M059J (cell line): ENCODE measurements around the gene PAK5. TPM values are rescaled to one million over a fixed set of nuclear protein-coding genes. Genes with fewer than 3 reads are reported as not detected.
A peak's percentile ranks its signal among the peaks of the same experiment; 100 is the strongest.

Experiments used
- DNase-seq: peaks from one replicate; pipeline ENCODE4 v3.0.0-alpha.2; 2012; ENCODE audit warnings: low read depth
- total RNA-seq: library from RNA; depleted of rRNA; stranded (reverse); fragments of >200 nt; shearing (Covaris generic); gene quantifications from 2 replicates; pipeline ENCODE4 v1.2.3, GENCODE V29; 2014; rRNA removed

Gene PAK5
- total RNA-seq = 0.05 and 0.10 TPM in 2 replicates

DNA sequence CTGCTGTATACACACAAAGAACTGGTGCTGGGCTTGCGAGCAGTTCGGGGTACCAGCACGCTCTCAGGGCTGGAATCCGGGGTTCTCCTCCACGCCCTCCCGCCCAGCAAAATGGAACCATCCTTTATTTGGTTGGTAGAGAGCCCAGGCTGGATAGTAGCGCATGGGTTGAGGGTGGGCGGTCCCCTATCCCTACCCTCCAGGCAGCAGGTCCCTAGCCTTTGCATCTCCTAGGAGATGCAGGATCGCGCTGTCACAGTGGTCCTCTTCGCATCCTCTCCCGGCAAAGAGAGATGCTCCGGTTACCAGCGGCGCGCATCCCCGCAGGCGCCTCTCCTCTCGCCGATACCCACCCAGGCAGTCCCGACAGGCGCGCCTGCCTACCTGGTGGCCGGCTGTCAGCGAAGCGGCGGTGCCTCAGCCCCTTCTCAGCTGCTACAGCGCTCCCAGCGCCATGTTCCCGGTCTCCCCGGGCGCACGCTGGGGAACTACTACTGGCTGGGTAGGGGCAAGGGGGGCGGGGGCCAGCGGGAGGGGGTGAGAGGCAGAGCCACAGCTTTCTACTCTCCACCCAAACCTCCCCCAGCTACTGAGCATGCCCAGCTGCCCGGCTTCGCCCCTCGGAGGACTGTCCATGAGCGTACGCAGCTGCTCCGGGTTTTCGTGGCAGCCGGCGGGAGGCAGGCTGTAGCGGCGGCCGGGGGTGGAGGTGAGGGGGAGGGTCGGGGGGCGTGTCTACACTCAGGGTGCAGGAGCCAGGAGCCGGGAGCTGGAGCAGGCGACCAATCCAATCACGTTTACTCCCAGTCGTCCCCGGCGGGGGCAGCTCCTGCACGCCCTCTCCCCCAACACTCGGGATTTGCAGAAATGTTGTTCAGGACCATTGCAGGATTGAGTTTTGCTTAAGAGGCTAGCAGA lies at the start of gene PAK5:
Gene PAK5 (minus strand): TSS at position 699 of the 918 bp plus-strand sequence. CDS start 194,748 bp downstream, outside the sequence.
- DNase-seq = peak; percentile 43

DNA sequence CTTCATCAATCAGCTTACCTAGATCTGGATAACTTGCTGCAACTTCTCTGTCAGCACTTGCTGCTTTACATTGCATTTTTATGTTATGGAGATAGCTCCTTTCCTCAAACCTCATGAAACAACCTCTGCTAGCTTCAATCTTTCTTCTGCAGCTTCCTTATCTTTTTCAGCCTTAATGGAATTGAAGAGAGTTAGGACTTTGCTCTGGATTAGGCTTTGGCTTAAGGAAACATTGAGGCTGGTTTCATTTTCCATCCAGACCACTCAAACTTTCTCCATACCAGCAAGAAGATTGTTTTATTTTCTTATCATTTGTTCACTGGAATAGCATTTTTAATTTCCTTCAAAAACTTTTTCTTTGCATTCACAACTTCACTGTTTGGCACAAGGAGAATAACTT lies 48.8 kb upstream of the PAK5 start:
- no peak for DNase-seq

DNA sequence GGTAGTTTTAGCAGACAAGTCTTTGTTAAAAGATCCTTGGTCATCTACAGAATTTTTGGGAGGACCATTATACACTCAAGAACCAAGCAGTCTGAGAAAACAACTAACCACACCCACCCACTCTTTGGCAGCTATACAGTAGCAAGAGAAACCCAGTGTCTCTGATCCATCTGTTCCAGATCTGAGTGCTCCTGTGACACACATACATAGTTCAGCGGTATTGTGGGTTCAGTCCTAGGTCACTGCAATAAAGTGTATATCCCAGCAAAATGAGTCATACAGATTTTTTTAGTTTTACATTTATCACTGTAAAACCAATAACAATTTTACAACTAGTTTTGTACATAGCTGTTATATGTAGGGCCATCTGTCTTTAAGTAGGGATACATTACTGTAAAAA lies 47.4 kb upstream of the PAK5 start:
- peak; percentile 47 for DNase-seq

DNA sequence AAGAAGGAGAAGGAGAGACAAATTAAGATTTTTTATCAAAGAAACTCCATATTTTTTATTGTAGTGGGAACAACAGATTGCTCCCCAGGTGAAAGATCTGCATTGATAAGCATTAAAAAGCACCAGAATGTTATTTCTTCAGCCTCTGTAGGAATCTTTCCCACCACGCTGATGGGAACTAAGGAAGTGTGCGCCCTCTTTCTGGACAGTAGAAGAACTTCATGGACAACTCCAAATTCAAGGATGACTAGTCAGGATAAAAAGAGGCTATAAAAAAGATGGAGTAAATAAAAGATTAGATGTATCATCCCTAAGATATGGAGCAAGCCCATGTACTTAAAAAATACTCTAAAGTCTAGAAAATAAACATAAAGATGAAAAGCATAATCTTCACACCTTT lies 45.8 kb upstream of the PAK5 start:
- DNase-seq = peak; percentile 32

DNA sequence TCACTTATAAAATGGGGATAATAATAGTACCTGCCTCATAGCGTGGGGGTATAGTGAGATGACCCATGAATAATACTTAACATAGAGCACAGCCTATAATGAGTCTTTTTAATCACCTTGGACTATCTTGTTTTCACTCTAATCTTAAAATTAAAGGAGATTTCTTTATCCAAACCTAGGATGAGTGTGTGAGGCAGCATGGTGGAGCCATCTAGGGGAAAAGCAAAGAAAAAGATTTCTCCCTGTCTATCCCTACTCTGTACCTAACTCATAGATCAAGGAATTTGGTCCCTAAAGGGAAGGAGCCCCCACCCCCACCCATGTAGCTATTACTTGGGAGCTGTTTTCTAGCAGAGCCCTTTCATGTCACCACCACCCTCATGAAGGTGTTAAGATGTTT lies 45.2 kb upstream of the PAK5 start:
- DNase-seq = no peak

DNA sequence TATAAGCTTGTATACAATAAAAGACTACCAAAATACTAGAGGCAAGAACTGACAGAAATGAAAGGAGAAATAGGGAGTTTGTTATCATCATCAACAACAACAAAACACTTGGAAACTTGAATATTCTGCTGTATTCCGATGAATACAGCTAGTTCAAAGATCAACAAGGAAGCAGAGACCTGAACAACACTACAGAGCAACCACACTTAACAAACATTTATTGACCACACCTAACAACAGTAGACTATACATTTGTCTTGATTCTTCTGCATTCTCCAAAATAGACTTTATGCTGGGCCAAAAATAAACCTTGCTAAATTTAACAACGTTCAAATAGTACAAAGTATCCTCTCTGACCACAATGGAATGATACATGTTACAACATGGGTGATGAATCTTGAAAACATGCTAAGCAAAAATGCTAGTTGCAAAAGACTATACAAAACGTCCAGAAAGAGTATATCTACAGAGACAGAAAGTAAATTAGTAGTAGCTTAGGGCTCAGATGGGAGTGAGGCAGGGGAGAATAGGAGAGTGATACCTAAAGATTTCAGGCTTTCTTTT lies 39.1 kb upstream of the PAK5 start:
- DNase-seq = no peak

DNA sequence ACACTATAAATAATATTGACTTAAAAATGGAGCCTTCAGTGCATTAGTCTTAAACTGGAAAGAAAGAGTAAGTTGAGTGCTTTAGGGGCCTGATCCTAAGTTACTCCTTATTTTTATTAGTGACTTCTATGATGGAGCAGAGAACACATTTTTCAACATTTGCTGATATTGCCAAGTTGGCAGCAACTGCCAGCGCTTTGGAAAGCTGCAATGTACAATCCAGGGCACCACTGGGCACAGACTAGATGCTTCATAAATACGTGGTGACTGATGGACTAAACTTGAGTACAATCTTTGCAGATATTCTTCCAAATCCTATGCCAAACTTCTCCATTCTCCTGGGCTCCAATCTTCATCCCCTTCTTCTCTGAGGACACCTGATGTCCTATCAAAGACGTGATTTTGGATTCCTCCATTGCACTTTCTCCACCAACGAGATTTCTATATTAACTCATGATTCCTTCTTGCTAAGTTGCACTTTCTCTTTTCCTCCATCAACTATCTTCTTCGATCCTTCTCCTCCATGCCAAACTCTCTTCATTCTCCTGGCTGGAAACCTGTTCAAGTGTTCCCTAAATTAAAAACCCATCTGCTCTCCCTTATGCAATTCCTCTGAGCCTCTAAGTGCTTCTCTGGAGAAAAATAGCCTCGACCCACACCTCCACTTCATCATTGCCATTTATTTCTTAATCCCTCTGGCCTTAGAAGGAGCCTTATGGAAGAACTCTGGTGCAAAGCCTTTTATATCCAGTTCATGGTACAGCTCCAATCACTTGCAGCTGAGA lies 28.5 kb upstream of the PAK5 start:
- DNase-seq = no peak

DNA sequence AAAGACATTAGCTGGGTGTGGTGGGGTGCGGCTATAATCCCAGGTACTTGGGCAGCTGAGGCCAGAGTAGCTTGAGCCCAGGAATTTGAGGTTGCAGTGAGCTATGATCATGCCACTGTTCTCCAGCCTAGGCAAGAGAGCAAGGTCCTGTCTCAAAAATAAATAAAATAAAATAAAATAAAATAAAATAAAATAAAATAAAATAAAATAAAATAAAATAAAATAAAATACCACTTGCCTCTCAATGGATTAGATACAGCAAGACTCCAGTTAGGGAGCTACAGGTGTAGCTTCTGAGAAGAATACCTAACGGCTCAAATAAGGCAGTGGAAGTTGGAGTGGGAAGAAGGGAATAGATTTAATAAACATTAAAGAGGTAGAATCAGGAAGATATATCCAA lies 13.7 kb upstream of the PAK5 start:
- no peak for DNase-seq

DNA sequence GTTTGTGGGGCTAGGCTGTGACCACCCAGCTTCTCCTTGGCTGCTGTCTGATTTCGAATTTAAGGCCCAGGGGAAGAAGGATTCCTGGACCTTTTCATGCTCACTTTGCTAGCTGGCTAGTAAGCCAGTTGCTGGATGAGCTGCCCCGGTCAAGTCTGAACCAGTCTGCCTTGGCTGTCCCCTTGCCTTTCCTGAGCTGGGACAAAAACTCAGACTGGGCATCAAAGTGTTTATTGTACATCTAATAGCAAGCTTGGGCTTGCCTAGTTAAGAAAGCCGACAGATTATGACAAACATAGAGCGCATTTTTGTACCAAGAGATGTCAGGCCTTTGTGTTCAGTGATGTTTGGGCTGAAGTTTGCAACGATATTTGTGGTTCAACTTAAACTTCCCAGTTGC lies 750 bp upstream of the PAK5 start:
- DNase-seq = no peak

DNA sequence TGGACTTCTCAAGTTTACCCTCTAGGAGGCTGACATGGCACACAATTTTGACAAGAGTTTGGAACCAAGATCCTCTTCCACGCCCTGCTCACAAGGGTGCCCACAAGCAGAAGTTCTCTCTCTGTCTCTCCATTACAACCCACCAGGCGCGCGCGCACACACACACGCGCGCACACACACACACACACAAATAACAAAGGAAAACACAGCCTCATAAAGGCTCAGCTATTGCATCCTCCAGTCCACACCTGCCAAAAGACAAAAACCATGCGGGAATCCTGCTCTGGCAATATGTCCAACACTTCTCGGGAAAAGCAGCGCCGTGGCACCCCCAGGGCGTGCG lies 870 bp downstream of the PAK5 start:
- DNase-seq = no peak

DNA sequence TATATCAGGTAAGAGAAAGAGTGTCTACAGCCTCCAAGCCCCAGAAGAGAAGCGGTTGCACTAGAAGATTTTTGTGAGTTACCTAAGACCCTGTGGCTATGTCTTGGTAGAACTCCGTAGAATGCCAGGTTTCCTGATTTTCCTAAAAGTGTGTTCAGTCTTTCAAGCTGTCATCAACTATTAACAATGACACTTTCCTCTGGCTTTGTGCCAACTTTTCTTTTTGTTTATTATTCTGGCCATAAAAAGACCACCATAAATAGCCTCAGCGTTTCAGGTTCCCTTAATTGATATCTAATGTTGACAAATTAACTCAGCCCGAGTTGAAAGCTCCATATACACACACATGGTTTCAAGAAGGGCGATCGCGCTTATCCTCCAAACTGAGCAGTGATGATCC lies 1.2 kb downstream of the PAK5 start:
- no peak for DNase-seq

DNA sequence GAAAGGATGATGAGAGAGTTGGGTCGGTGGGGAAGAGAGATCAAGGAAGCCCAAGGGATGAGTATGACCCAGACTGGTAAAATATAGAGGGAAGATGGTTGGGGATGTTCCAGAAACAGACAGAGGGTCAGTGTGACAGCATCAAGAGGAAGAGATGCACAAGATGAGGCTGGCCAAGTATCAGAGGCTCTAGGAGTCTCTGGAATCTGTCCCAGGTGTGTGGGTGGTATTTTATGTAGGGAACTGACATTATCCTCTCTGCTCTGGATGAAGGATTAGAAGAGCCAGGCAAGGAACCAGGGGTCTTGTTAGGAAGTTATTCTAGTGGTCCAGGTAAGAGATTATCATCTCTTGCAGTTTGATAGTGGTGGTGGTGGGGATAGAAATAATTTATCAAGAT lies 3.6 kb downstream of the PAK5 start:
- no peak for DNase-seq

DNA sequence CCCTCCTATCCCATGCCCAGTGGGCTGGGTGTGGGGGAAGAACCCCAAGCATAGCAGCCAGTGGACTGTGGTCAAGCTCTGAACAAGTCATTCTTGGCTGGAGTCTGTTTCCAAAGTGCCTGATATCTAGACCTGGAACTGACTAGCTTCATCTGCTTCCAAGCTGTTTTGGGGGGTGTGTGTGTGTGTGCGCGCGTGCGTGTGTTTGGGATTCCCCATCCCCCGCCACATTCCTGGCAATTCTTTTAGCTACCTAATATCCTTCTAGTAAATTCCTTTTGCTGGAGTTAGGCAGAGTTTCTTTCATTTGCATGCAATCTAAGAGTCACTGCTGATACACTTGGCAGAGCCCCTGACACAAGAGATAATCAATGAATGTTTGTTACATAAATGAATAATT lies 7.8 kb downstream of the PAK5 start:
- no peak for DNase-seq

DNA sequence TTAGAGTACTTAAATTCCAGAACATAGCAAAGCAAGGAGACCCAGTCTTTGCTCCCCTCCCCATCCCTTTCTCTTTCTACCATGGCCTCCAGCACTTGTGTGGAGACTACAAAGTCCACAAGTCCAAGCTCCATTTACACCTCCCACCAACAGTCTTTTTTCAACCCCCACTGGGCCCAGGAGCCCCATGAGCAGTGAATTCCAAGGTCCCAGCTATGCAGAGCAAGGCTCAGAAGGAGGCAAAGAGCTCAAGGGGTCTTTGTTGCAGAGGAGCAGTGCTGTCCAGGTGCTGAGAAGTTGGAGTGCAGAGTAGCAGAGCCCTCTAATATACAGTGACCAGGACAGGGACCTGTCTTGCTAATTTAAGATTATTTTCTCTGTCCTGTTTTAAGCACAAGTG lies 9.0 kb downstream of the PAK5 start:
- no peak for DNase-seq

DNA sequence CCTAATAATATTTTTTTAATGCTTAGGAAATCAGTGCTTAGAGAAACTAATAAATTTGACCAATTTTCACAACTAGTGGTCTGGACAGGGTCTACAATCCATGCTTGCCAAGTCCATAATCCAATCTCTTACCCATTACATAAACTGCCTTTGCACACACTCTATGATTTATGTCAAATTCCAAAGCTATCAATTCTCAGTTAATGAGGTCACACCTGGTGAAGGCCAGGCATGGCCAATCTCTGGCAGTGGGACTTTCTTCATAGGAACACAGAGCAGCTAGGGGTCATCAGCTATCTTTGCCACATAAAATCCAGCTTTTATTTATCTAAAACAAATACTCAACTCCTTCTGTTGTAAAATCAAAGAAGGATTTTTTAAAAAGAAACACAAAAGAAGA lies 21.2 kb downstream of the PAK5 start:
- DNase-seq = no peak

DNA sequence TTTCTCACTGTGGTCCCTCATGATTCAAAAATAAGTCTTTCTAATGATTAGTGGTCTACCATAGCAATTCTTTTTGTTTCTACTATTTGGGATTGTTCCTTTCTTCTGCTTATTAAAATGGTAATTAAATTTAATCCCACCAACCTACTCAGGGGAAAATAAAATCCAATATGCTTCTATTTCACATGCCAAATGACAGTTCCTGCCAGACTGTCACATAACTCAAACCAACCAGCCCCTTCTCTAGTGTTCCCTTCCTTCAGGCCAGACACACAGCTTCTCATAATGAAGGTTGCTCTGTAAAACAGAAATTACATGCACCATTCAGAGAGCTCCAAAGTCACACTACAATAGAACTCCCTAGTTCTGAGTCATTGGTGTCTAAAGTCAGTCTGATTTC lies 23.2 kb downstream of the PAK5 start:
- DNase-seq = no peak

DNA sequence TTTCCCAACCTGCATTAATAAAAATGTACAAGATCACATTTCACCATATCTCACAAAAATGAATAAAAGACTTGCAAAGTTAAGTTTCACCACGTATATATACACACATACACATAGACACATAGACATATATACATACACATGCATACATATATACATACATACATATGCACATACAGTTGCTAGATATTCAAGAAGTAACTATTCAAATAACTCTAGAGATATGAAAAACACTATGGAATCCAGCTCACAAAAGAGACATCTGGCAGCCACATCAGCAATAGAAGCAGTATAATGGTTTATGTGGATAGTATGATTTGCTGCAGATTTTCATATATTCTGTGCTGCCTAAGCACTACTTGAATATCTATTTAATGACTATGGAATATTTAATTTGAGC lies 28.1 kb downstream of the PAK5 start:
- no peak for DNase-seq

DNA sequence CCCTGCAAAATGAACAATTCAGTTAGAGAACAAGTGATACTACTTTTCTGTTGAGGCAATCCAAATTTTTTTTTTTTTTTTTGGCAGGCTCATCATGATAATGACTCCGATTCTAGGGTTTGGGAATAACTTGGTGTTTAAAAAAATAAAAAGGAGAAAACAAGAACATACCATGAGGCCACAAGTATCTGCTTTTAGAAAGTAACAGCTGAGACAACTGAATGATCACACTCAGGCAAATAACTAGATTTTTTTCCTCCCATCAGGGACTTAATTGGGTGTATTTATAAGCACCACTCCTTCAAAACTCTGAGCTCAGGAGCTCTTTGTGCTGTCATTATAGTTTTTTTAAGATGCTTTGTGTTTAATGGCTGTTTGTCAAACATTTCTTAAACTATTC lies 29.6 kb downstream of the PAK5 start:
- no peak for DNase-seq

DNA sequence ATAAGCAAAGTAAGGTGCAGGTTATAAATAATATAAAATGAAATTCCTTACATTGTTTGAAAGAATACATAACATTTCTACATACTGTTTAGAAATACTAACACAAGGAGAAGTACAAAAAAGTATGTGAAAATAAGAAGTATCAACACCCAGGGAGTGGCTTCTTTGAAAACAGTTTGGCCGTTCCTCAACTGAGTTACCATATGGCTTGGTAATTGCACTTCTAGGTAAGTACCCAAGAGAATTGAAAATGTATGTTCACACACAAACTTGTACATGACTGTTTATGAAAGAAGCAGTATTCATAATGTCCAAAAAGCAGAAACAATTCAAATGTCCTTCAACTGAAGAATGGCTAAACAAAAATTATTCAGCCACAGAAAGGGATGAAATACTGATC lies 30.7 kb downstream of the PAK5 start:
- DNase-seq = no peak

DNA sequence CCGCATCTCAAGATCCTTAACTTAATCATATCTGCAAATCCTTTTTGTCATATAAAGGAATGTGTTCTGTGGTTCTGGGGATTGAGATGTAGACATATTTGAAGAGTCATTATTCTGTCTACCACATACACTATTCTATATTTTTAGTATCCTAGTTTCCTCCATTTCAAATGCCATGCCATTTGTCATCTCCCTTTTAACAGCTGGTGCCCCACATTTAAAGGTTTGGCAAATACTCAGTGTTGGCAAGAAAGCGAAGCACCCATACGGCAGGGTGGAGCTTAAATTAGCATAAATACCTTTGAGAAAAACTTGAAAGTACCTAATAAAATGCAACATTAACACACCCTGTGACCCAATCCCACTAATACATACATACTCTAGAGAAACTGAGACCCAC lies 31.7 kb downstream of the PAK5 start:
- no peak for DNase-seq

DNA sequence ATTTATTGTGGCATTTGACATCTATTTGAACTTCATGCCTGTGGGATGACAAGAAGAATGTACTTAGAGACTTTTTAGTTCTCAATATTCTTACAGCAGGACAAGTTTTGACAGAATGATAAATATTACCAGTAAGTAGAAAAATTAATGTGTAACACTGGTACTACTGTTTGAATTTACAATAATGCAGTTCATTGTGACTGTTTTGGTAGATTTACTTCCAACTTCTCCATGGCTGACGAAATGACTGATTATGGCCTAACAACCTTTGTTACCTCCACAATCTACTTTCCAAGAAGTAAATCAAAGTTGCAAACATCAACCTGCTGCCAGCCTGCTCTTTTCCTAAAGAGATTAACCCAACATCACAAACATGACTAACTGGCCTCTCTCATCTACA lies 38.5 kb downstream of the PAK5 start:
- no peak for DNase-seq

DNA sequence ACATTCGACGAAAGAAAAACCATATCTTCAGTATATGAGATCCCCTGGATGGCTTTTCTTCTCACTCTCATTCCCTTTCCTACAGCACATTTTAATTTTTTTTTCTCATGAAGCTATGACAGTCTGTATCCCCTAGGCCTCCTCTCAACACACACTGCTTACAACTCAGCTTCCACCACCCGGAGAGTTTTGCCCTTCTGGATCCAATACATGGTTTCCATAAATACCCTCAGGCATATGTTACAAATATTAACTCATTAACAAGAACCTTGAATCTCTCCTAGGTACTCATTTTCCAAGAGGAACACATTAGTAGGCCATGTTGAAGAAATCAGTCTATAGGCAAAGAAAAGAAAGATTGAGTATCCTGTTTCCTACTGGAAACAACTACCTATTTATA lies 44.0 kb downstream of the PAK5 start:
- DNase-seq = no peak

DNA sequence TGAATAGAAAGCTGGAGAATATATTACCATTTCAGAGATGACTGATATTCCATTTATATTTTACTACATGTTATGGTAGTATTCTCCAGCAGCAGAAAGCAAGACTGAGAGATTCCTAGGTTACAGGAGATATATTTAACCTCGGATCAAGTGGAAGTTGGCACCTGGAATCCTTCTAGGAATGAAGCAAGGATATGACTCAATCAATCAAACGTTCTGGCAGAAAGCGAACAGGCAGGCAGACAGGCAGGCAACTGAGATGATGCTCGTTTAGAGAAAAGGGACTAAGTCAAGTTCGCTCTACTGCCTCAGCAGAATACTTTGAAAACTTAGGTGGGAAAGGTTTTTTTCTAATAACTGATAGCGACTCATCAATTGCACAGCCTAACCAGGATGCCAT lies 46.2 kb downstream of the PAK5 start:
- no peak for DNase-seq
